ENCODE measurements around the gene CDKAL1.

CDKAL1 gene

DNA sequence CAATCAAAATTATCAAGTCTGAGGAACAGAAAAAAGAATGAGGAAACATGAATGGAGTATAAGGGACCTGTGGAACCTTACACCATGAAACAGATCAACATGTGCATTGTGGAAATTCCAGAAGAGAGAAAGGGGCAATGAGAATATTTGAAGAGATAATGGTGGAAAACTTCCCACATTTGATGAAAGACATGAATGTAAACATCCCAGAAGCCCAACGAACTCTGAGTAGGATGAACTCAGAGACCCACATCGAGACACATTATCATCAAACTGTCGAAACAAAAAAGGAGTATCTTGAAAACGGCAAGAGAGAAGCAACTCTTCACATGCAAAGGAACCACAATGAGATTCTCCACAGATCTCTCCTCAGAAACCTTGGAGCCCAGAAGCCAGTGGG, 371.1 kb downstream of the CDKAL1 start:
- H3K4me2 ChIP-seq (ENCODE audit: low read length): no peak overlapping the region
- H3K4me3 ChIP-seq (ENCODE audit: low read depth, low read length): no peak overlapping the region
- H3K4me1 ChIP-seq: no peaks in the 10 kb centered on the region

DNA sequence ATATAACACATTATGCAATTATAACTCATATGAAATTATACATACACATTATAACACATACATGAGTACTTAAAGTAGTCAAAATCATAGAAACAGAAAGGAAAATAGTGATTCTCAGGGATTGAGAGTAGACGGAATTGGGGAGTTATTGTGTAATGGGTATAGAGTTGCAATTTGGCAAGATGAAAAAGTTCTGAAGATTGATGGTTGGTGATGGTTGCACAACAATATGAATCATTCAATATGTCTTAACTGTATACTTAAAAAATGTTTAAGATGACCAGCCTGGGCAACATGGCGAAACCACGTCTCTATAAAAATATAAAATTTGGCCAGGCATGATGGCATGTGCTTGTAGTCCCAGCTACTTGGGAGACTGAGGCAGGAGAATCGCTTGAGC, 372.7 kb downstream of the CDKAL1 start:
- Histone ChIP-seq H3K27me3 (ENCODE audit: control insufficient read depth, insufficient read depth, low read length) (no peaks in the 10 kb centered on the region), H3K4me1 (no peaks in the 10 kb centered on the region), H2AFZ (no peak overlapping the region), H3K79me2 (no peaks in the 10 kb centered on the region), H3K36me3 (ENCODE audit: control insufficient read depth, insufficient read depth, low read length) (no peaks in the 10 kb centered on the region), H3K4me3 (ENCODE audit: low read depth, low read length) (no peak overlapping the region), H3K9ac (no peak overlapping the region), H3K4me2 (ENCODE audit: low read length) (no peak overlapping the region), H3K9me3 (ENCODE audit: control insufficient read depth, low read length) (no peaks in the 10 kb centered on the region), H3K27ac (no peak overlapping the region)
- TF ChIP-seq, protein P1, sequence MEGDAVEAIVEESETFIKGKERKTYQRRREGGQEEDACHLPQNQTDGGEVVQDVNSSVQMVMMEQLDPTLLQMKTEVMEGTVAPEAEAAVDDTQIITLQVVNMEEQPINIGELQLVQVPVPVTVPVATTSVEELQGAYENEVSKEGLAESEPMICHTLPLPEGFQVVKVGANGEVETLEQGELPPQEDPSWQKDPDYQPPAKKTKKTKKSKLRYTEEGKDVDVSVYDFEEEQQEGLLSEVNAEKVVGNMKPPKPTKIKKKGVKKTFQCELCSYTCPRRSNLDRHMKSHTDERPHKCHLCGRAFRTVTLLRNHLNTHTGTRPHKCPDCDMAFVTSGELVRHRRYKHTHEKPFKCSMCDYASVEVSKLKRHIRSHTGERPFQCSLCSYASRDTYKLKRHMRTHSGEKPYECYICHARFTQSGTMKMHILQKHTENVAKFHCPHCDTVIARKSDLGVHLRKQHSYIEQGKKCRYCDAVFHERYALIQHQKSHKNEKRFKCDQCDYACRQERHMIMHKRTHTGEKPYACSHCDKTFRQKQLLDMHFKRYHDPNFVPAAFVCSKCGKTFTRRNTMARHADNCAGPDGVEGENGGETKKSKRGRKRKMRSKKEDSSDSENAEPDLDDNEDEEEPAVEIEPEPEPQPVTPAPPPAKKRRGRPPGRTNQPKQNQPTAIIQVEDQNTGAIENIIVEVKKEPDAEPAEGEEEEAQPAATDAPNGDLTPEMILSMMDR (IDR thresholded peaks at IDR 0.05): no peak

More for the DNA sequence above, 371.1 kb downstream of the CDKAL1 start:
- TF ChIP-seq, protein P1 (IDR thresholded peaks at IDR 0.05): no peak
- Histone ChIP-seq H3K27me3 (ENCODE audit: control insufficient read depth, insufficient read depth, low read length) (no peaks in the 10 kb centered on the region), H3K9me3 (ENCODE audit: control insufficient read depth, low read length) (no peaks in the 10 kb centered on the region), H3K9ac (no peak overlapping the region), H3K36me3 (ENCODE audit: control insufficient read depth, insufficient read depth, low read length) (no peaks in the 10 kb centered on the region), H3K27ac (no peak overlapping the region), H2AFZ (no peak overlapping the region), H3K79me2 (no peaks in the 10 kb centered on the region)

DNA sequence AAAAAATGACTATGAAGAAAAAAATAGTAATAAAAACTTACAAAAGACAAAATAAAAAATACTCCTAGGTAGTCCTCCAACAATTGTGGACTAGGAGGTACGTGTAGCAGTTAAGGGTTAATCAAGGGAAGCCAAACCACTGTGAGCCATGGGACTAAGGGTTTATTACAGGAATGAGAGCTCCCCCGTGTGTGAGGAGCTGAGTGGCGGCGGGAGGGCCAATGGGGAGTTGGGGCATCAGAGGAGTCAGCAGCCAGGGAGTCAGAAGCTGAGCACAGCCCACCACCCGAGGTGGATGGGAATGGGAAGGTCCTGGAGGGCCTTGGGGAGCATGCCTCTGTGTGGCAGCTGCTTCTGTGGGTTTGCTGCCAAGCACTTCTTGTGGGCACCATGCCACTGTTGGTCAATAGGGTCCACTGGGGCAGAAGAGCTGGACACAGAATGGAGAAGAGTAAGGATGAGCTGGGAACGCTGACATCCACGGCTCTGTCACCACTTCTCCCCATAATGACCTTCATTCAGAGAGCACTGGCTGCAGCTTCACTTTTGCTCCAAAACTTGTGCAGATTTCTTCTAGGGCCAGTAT, 373.3 kb downstream of the CDKAL1 start:
- H3K9ac ChIP-seq: no peak overlapping the region
- no peak overlapping the region for H3K4me3 ChIP-seq (ENCODE audit: low read depth, low read length)
- H3K36me3 ChIP-seq (ENCODE audit: control insufficient read depth, insufficient read depth, low read length): no peaks in the 10 kb centered on the region
- H2AFZ ChIP-seq: no peak overlapping the region
- no peaks in the 10 kb centered on the region for H3K27me3 ChIP-seq (ENCODE audit: control insufficient read depth, insufficient read depth, low read length)
- no peaks in the 10 kb centered on the region for H3K4me1 ChIP-seq
- H3K79me2 ChIP-seq: no peaks in the 10 kb centered on the region
- TF ChIP-seq, protein P1 (IDR thresholded peaks at IDR 0.05): no peak
- H3K4me2 ChIP-seq (ENCODE audit: low read length): no peak overlapping the region
- H3K27ac ChIP-seq: no peak overlapping the region
- no peaks in the 10 kb centered on the region for H3K9me3 ChIP-seq (ENCODE audit: control insufficient read depth, low read length)

DNA sequence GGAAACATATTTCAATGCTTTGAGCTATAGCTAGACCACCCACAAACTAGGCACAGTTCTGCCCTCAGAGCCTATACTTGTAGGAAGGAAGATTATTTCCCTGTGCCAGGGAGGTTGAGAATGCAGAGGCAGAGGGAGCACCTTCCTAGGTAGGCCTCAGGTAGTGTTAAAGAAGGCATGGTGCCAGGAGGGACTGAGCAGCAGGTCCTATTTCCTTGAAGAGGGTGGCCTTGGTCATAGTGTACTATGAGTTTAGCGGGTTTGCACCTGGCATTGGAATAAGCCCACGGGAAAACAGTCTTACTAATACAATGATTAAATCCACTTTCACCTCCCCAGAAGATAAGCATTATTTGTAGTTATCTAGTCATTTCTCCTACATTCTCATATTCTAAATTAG, 375.4 kb downstream of the CDKAL1 start:
- Histone ChIP-seq H3K4me1 (no peaks in the 10 kb centered on the region), H3K9ac (no peak overlapping the region), H3K27me3 (ENCODE audit: control insufficient read depth, insufficient read depth, low read length) (no peaks in the 10 kb centered on the region), H3K9me3 (ENCODE audit: control insufficient read depth, low read length) (no peaks in the 10 kb centered on the region), H3K4me2 (ENCODE audit: low read length) (no peak overlapping the region), H2AFZ (no peak overlapping the region), H3K27ac (no peak overlapping the region), H3K79me2 (no peaks in the 10 kb centered on the region), H3K4me3 (ENCODE audit: low read depth, low read length) (no peak overlapping the region), H3K36me3 (ENCODE audit: control insufficient read depth, insufficient read depth, low read length) (no peaks in the 10 kb centered on the region)
- TF ChIP-seq, protein P1 (IDR thresholded peaks at IDR 0.05): no peak

DNA sequence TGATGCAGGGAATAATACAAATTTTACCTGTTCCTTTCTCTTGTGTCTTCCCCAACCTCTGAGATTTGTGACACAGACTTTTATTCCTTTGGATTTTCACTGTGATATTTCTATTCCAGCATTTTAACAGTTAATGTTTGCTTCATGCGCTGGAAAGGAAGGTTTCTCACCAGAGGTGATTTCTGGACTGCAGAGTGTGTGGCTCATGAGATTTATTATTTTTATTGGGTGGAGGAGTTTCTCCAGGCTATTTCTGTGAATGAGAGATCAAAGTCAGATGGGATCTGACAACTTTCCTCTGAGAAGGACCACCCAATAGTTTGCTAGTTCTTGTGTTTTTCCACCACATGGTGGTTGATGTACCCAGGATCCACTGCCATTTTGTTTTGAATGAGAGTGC, 377.5 kb downstream of the CDKAL1 start:
- TF ChIP-seq, protein P1 (IDR thresholded peaks at IDR 0.05): no peak
- Histone ChIP-seq H3K9ac (no peak overlapping the region), H3K27ac (no peak overlapping the region), H3K9me3 (ENCODE audit: control insufficient read depth, low read length) (peaks cover 3% of the 10 kb centered on the region), H3K4me3 (ENCODE audit: low read depth, low read length) (no peak overlapping the region), H3K79me2 (no peaks in the 10 kb centered on the region), H2AFZ (no peak overlapping the region), H3K36me3 (ENCODE audit: control insufficient read depth, insufficient read depth, low read length) (no peaks in the 10 kb centered on the region), H3K4me2 (ENCODE audit: low read length) (no peak overlapping the region), H3K4me1 (no peaks in the 10 kb centered on the region), H3K27me3 (ENCODE audit: control insufficient read depth, insufficient read depth, low read length) (no peaks in the 10 kb centered on the region)

All from parathyroid adenoma (tissue), 2 donors.